H1 (cell line): Measurements from ENCODE around the gene DSCAM. TPM values are rescaled to one million over a fixed set of nuclear protein-coding genes. Genes with fewer than 3 reads are reported as not detected.

ENCODE experiments used
- CHD7 ChIP-seq: fragments of 300-600 bp; sonication (generic); IDR thresholded peaks from 2 replicates; pipeline ENCODE4 v1.7.1; 2012; ENCODE audit warnings: low read length, moderate library complexity, mild to moderate bottlenecking, inconsistent platforms; ENCODE audit not compliant: insufficient replicate concordance
- SP1 ChIP-seq: IDR thresholded peaks from 2 replicates; pipeline ENCODE4 v1.6.1; 2011; ENCODE audit warnings: low read depth, low read length
- SP4 ChIP-seq: IDR thresholded peaks from 2 replicates; pipeline ENCODE4 v1.6.1; 2012; ENCODE audit warnings: low read length, inconsistent platforms
- TEAD4 ChIP-seq: IDR thresholded peaks from 2 replicates; pipeline ENCODE4 v1.6.1; 2012; ENCODE audit warnings: low read depth, low read length, inconsistent platforms, mixed read lengths
- USF2 ChIP-seq: IDR thresholded peaks from 2 replicates; pipeline ENCODE4 v1.6.1; 2011; ENCODE audit warnings: low read length, improper control_type of control experiment
- polyA plus RNA-seq, 7 experiments: library from polyadenylated mRNA; depleted of rRNA in 3 of 7; stranded (reverse) in 5 of 7; unstranded in 2 of 7; fragments of >200 nt in 5 of 7; fragments of 200-250 nt in 2 of 7; gene quantifications; 1 replicate in 5 of 7; 2 replicates in 1 of 7; 4 replicates in 1 of 7; pipeline versions ENCODE4 v1.2.1 to v1.2.3, GENCODE V29; 2011 to 2013; ENCODE audit warnings: missing spikeins in 2 of 7, mixed read lengths in 2 of 7
- total RNA-seq: library from RNA; stranded (reverse); fragmentation: NEBNext Ultra II Directional; extraction: Animal tissue kit (Norgen Biotek cat#: 25700); gene quantifications from 2 replicates; pipeline ENCODE4 v1.2.1, GENCODE V29; 2021

The DSCAM gene
- total and polyA plus RNA-seq, 2 of the 8 experiments (the other 6 are each of a cell fraction or from before 2014, with no cell fraction given), result 0.02 to 0.15 TPM

- TF ChIP-seq CHD7, result no peak
- no peak for TF ChIP-seq TEAD4
- no peak for TF ChIP-seq USF2
- TF ChIP-seq SP1, result no peak
- TF ChIP-seq SP4, result no peak
- TF ChIP-seq, all 59 proteins: peak for 0
These were observed 280.5 kb downstream of the DSCAM start (continued) for GRCh38 chr21:40566486-40566885.
